MM.1S (cell line): ENCODE data around the gene RAD23B.

Experiments used
- DNase-seq: peaks from one replicate; pipeline ENCODE4 v3.0.0-alpha.2; 2015
- H2AFZ ChIP-seq: fragments of 300-600 bp; sonication (generic); 2 replicates; pipeline ENCODE4 v1.6.0; 2016; ENCODE audit warnings: antibody characterized with exemption, low read length
- H3F3A ChIP-seq: fragments of 300-600 bp; sonication (generic); 2 replicates; pipeline ENCODE4 v1.6.1; 2016; ENCODE audit warnings: mild to moderate bottlenecking, antibody characterized with exemption, low read length, moderate library complexity, mixed read lengths; ENCODE audit not compliant: insufficient read depth
- H3K27ac ChIP-seq: fragments of 300-600 bp; sonication (generic); 2 replicates; pipeline ENCODE4 v1.5.1; 2016; ENCODE audit warnings: mild to moderate bottlenecking, low read length
- H3K27me3 ChIP-seq: fragments of 300-600 bp; sonication (generic); replicated peaks from 2 replicates; pipeline ENCODE4 v1.6.0; 2016; ENCODE audit warnings: low read length; ENCODE audit not compliant: insufficient read depth
- H3K36me3 ChIP-seq: fragments of 300-600 bp; sonication (generic); replicated peaks from 2 replicates; pipeline ENCODE4 v1.6.1; 2016; ENCODE audit warnings: mild to moderate bottlenecking, low read length, mixed read lengths; ENCODE audit not compliant: insufficient read depth
- H3K4me1 ChIP-seq: fragments of 300-600 bp; sonication (generic); 2 replicates; pipeline ENCODE4 v1.6.1; 2016; ENCODE audit warnings: low read length, mixed read lengths
- H3K4me2 ChIP-seq: fragments of 300-600 bp; sonication (generic); 2 replicates; pipeline ENCODE4 v1.6.0; 2016; ENCODE audit warnings: low read depth, low read length
- H3K4me3 ChIP-seq: fragments of 300-600 bp; sonication (generic); 2 replicates; pipeline ENCODE4 v1.5.1; 2016; ENCODE audit warnings: low read length, mixed read lengths
- H3K79me2 ChIP-seq: fragments of 300-600 bp; sonication (generic); 2 replicates; pipeline ENCODE4 v1.6.1; 2016; ENCODE audit warnings: mixed run types, low read length, mixed read lengths
- H3K9ac ChIP-seq: fragments of 300-600 bp; sonication (generic); 2 replicates; pipeline ENCODE4 v1.6.1; 2016; ENCODE audit warnings: low read length, mixed read lengths
- H3K9me2 ChIP-seq: fragments of 300-600 bp; sonication (generic); replicated peaks from 2 replicates; pipeline ENCODE4 v1.6.1; 2016; ENCODE audit warnings: mild to moderate bottlenecking, low read length, mixed read lengths; ENCODE audit not compliant: insufficient read depth
- H3K9me3 ChIP-seq: fragments of 300-600 bp; sonication (generic); replicated peaks from 2 replicates; pipeline ENCODE4 v1.6.1; 2016; ENCODE audit warnings: mild to moderate bottlenecking, low read length, mixed read lengths; ENCODE audit not compliant: insufficient read depth
- H4K20me1 ChIP-seq: fragments of 300-600 bp; sonication (generic); 2 replicates; pipeline ENCODE4 v1.6.1; 2016; ENCODE audit warnings: mild to moderate bottlenecking, low read length, moderate library complexity, mixed read lengths; ENCODE audit not compliant: insufficient read depth
- EZH2 ChIP-seq: fragments of 300-600 bp; sonication (generic); optimal IDR thresholded peaks from 2 replicates; pipeline ENCODE3; 2017; ENCODE audit warnings: low read depth, mild to moderate bottlenecking, antibody characterized with exemption, low read length, mixed read lengths
- EZH2phosphoT487 ChIP-seq: fragments of 300-600 bp; sonication (generic); IDR thresholded peaks from 2 replicates; pipeline ENCODE4 v1.6.1; 2018; ENCODE audit warnings: antibody characterized with exemption, low read length
- TF ChIP-seq, protein P1 (sequence below): fragments of 300-600 bp; sonication (generic); IDR thresholded peaks from 2 replicates; pipeline ENCODE4 v1.5.1; 2016; ENCODE audit warnings: antibody characterized with exemption, low read length, mixed read lengths

RAD23B gene

DNA sequence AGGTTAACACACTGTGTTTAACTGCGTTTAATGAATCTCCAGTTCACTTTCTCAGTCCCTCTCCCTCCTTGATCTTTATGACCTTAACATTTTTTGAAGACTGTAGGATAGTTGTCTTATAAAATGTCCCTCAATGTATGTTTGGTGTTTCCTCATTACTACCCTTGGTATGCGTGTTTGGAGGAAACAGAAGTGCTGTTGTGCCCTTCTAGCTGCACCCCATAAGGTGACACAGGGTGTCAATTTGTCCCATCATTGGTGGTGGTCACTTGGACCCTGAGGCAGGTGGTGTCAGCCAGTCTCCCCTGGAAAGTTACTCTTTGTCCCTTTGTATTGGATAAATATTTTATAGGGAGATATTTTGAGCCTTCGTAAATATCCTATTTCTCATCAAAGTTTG, 52.3 kb downstream of the RAD23B start:
- H3F3A ChIP-seq, result peaks cover 13% of the 10 kb centered on the region; the same call in 1 of the 2 replicates
- peaks cover 6% of the 10 kb centered on the region; the same call in 1 of the 2 replicates for H3K36me3 ChIP-seq
- TF ChIP-seq, protein P1, sequence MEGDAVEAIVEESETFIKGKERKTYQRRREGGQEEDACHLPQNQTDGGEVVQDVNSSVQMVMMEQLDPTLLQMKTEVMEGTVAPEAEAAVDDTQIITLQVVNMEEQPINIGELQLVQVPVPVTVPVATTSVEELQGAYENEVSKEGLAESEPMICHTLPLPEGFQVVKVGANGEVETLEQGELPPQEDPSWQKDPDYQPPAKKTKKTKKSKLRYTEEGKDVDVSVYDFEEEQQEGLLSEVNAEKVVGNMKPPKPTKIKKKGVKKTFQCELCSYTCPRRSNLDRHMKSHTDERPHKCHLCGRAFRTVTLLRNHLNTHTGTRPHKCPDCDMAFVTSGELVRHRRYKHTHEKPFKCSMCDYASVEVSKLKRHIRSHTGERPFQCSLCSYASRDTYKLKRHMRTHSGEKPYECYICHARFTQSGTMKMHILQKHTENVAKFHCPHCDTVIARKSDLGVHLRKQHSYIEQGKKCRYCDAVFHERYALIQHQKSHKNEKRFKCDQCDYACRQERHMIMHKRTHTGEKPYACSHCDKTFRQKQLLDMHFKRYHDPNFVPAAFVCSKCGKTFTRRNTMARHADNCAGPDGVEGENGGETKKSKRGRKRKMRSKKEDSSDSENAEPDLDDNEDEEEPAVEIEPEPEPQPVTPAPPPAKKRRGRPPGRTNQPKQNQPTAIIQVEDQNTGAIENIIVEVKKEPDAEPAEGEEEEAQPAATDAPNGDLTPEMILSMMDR, result no peak
- TF ChIP-seq EZH2 (no peak), EZH2phosphoT487 (no peak)
- H3K4me2 ChIP-seq, result no peak overlapping the region
- no peaks in the 10 kb centered on the region for H3K9me2 ChIP-seq
- no peaks in the 10 kb centered on the region for H3K27me3 ChIP-seq
- no peak overlapping the region for H3K27ac ChIP-seq
- no peaks in the 10 kb centered on the region; the same call in 1 of the 2 replicates for H3K79me2 ChIP-seq
- DNase-seq, result no peak
- H3K9me3 ChIP-seq, result no peaks in the 10 kb centered on the region
- no peak overlapping the region for H3K9ac ChIP-seq
- H2AFZ ChIP-seq, result no peak overlapping the region
- H3K4me3 ChIP-seq, result no peak overlapping the region
- 0 out of 2 replicates have a peak, but pooled peaks cover 2% of the 10 kb centered on the region for H3K4me1 ChIP-seq
- H4K20me1 ChIP-seq, result no peaks in the 10 kb centered on the region

GRCh38 chr9:107336718-107337360, 53.8 kb downstream of the RAD23B start:
- H3F3A ChIP-seq, result peaks cover 16% of the 10 kb centered on the region; the same call in 1 of the 2 replicates
- TF ChIP-seq, protein P1, result no peak
- no peak for TF ChIP-seq EZH2
- H3K4me2 ChIP-seq, result no peak overlapping the region
- DNase-seq, result no peak
- no peaks in the 10 kb centered on the region for H4K20me1 ChIP-seq
- no peaks in the 10 kb centered on the region; the same call in 1 of the 2 replicates for H3K79me2 ChIP-seq
- H3K4me3 ChIP-seq, result no peak overlapping the region
- H3K9me2 ChIP-seq, result no peaks in the 10 kb centered on the region
- 0 out of 2 replicates have a peak, but pooled peaks cover 7% of the 10 kb centered on the region for H3K4me1 ChIP-seq
- H3K9ac ChIP-seq, result no peak overlapping the region
- H2AFZ ChIP-seq, result no peak overlapping the region
- H3K9me3 ChIP-seq, result no peaks in the 10 kb centered on the region
- peaks cover 6% of the 10 kb centered on the region; the same call in 1 of the 2 replicates for H3K36me3 ChIP-seq
- H3K27me3 ChIP-seq, result no peaks in the 10 kb centered on the region
- H3K27ac ChIP-seq, result no peak overlapping the region

- Histone ChIP-seq H3K27me3 (no peaks in the 10 kb centered on the region), H3K27ac (no peak overlapping the region), H3K4me3 (no peak overlapping the region), H4K20me1 (no peaks in the 10 kb centered on the region), H2AFZ (no peak overlapping the region), H3F3A (peaks cover 16% of the 10 kb centered on the region; the same call in 1 of the 2 replicates), H3K9me3 (no peaks in the 10 kb centered on the region), H3K79me2 (no peaks in the 10 kb centered on the region; the same call in 1 of the 2 replicates), H3K9ac (no peak overlapping the region), H3K4me1 (0 out of 2 replicates have a peak, but pooled peaks cover 7% of the 10 kb centered on the region), H3K36me3 (no peaks in the 10 kb centered on the region), H3K4me2 (no peak overlapping the region), H3K9me2 (no peaks in the 10 kb centered on the region)
- no peak for TF ChIP-seq EZH2
- TF ChIP-seq, protein P1, result no peak
- TF ChIP-seq EZH2phosphoT487, result no peak
- DNase-seq, result no peak
These were observed 54.9 kb downstream of the RAD23B start for GRCh38 chr9:107337676-107338590.
